Loucy (cell line): ENCODE results near the gene NTNG1.
A peak's percentile ranks its signal among the peaks of the same experiment; 100 is the strongest.

Experiments
- H2AFZ ChIP-seq: fragments of 200-600 bp; sonication (generic); 2 replicates; pipeline ENCODE4 v1.6.0; 2016; ENCODE audit warnings: antibody characterized with exemption, mild to moderate bottlenecking, low read length, moderate library complexity
- H3F3A ChIP-seq: fragments of 200-600 bp; 2 replicates; pipeline ENCODE4 v1.6.0; 2016; ENCODE audit warnings: antibody characterized with exemption, low read depth, mild to moderate bottlenecking
- H3K27me3 ChIP-seq: fragments of 200-600 bp; sonication (generic); 2 replicates; pipeline ENCODE4 v1.6.1; 2014; ENCODE audit warnings: low read length, mild to moderate bottlenecking; ENCODE audit not compliant: insufficient read depth, poor library complexity, severe bottlenecking
- H3K36me3 ChIP-seq: fragments of 200-600 bp; sonication (generic); 2 replicates; pipeline ENCODE4 v1.6.1; 2016; ENCODE audit warnings: low read length; ENCODE audit not compliant: insufficient read depth
- H3K4me1 ChIP-seq: fragments of 200-600 bp; sonication (generic); 2 replicates; pipeline ENCODE4 v1.5.1; 2014; ENCODE audit warnings: low read length, mild to moderate bottlenecking; ENCODE audit not compliant: insufficient read depth, poor library complexity, severe bottlenecking
- H3K4me2 ChIP-seq: fragments of 200-600 bp; sonication (generic); 2 replicates; pipeline ENCODE4 v1.6.0; 2014; ENCODE audit warnings: antibody characterized with exemption, low read length, low read depth, mild to moderate bottlenecking; ENCODE audit not compliant: poor library complexity, severe bottlenecking
- H3K4me3 ChIP-seq: fragments of 200-600 bp; sonication (generic); 2 replicates; pipeline ENCODE4 v1.5.1; 2014; ENCODE audit warnings: low read length, mild to moderate bottlenecking, mixed read lengths; ENCODE audit not compliant: poor library complexity, severe bottlenecking
- H3K79me2 ChIP-seq: fragments of 200-600 bp; sonication (generic); 2 replicates; pipeline ENCODE4 v1.6.1; 2014; ENCODE audit warnings: low read length; ENCODE audit not compliant: insufficient read depth
- H3K9ac ChIP-seq: fragments of 200-600 bp; sonication (generic); 2 replicates; pipeline ENCODE4 v1.6.0; 2014; ENCODE audit warnings: mild to moderate bottlenecking, low read depth, low read length, moderate library complexity; ENCODE audit not compliant: poor library complexity, severe bottlenecking
- H3K9me2 ChIP-seq: fragments of 200-600 bp; sonication (generic); replicated peaks from 2 replicates; pipeline ENCODE4 v1.6.1; 2016; ENCODE audit warnings: low read depth, low read length, mixed read lengths
- H3K9me3 ChIP-seq: fragments of 200-600 bp; sonication (generic); 2 replicates; pipeline ENCODE4 v1.6.1; 2014; ENCODE audit warnings: mild to moderate bottlenecking, antibody characterized with exemption, low read length, low read depth; ENCODE audit not compliant: insufficient read depth
- H4K20me1 ChIP-seq: fragments of 200-600 bp; sonication (generic); 2 replicates; pipeline ENCODE4 v1.6.0; 2014; ENCODE audit warnings: antibody characterized with exemption, low read length, mild to moderate bottlenecking; ENCODE audit not compliant: insufficient read depth, poor library complexity, severe bottlenecking
- CTCF ChIP-seq: fragments of 200-600 bp; sonication (generic); conservative IDR thresholded peaks from 2 replicates; pipeline ENCODE4 v1.5.1; 2014; ENCODE audit warnings: mild to moderate bottlenecking, antibody characterized with exemption, low read length
- EZH2phosphoT487 ChIP-seq: fragments of 200-600 bp; IDR thresholded peaks from 2 replicates; pipeline ENCODE4 v1.6.1; 2018; ENCODE audit warnings: antibody characterized with exemption, mild to moderate bottlenecking, moderate library complexity, borderline replicate concordance

NTNG1 gene

GRCh38 chr1:107096690-107097089, 44.1 kb upstream of the NTNG1 start:
- Histone ChIP-seq H3F3A (no peaks in the 10 kb centered on the region), H3K9ac (no peak overlapping the region), H3K36me3 (no peaks in the 10 kb centered on the region), H4K20me1 (no peaks in the 10 kb centered on the region), H3K79me2 (no peaks in the 10 kb centered on the region), H3K4me2 (peak overlapping the region; percentile 48), H3K4me3 (no peak overlapping the region), H2AFZ (no peak overlapping the region), H3K4me1 (no peaks in the 10 kb centered on the region), H3K9me2 (no peaks in the 10 kb centered on the region), H3K9me3 (no peaks in the 10 kb centered on the region), H3K27me3 (no peaks in the 10 kb centered on the region)
- TF ChIP-seq CTCF (no peak), EZH2phosphoT487 (no peak)

DNA sequence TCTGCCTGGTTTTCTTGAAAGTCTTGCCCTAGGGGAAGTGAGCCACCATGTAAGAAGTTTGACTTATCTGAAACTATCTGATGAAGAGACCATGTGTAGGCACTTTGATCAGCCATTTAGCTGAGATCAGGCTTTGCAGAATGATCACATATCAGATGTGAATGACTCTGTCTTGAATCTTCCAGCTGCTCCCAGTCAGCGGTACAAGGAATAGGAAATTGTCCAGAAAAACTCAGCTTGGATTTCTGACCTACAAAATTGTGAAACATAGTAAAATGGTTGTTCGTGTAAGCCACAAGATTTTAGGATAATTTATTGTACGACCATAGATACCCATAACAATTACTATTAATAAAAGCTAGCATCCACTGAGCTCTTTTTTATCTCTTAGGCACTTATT, 41.9 kb upstream of the NTNG1 start:
- Histone ChIP-seq H3K4me1 (no peaks in the 10 kb centered on the region), H4K20me1 (no peaks in the 10 kb centered on the region), H3K4me2 (no peak overlapping the region), H3K27me3 (no peaks in the 10 kb centered on the region), H3K9me2 (no peaks in the 10 kb centered on the region; the same call in 1 of the 2 replicates), H2AFZ (no peak overlapping the region), H3F3A (no peaks in the 10 kb centered on the region), H3K9ac (no peak overlapping the region), H3K4me3 (no peak overlapping the region), H3K36me3 (no peaks in the 10 kb centered on the region), H3K79me2 (no peaks in the 10 kb centered on the region), H3K9me3 (no peaks in the 10 kb centered on the region)
- TF ChIP-seq CTCF (no peak), EZH2phosphoT487 (no peak)

DNA sequence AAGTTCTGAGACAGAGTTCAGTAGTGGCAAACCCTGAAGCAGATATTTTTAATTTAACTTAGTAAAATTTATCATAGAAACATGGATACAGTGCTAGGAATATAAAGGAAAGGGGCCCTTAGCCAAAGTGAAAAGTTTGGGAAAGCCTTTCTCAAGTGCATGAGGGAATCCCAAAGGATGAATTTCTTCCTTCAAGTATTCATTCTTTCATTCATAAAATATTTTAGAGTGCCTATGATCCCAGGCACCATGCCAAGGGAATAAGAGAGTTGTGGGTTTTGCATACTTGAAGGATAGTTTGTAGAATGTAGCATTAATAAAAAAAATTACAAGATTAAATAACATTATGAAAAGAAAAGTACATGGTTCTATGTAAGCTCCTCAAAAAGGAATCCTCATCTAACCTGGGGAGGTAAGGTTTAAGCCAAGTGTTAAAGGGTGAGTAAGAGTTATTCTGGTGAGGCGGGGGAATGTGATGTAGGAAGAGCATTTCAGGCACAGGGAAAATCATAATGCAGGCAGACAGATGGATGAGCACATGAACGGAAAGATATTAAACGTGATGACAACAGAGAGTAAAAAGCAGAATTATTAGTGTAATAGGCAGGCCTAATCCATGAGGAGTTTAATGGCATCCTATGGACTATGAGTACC, 40.4 kb upstream of the NTNG1 start:
- H3F3A ChIP-seq: no peaks in the 10 kb centered on the region
- no peak overlapping the region for H3K4me2 ChIP-seq
- H3K9ac ChIP-seq: no peak overlapping the region
- TF ChIP-seq EZH2phosphoT487 (no peak), CTCF (no peak)
- H3K9me2 ChIP-seq: no peaks in the 10 kb centered on the region; the same call in 1 of the 2 replicates
- no peaks in the 10 kb centered on the region for H4K20me1 ChIP-seq
- H3K36me3 ChIP-seq: no peaks in the 10 kb centered on the region
- H2AFZ ChIP-seq: no peak overlapping the region
- no peaks in the 10 kb centered on the region for H3K27me3 ChIP-seq
- no peaks in the 10 kb centered on the region for H3K4me1 ChIP-seq
- no peaks in the 10 kb centered on the region for H3K79me2 ChIP-seq
- H3K9me3 ChIP-seq: no peaks in the 10 kb centered on the region
- no peak overlapping the region for H3K4me3 ChIP-seq
